ENCODE results near the gene ASB17.
"Not testable (repeated sequence)": the region's sequence is repeated elsewhere in the genome, so short reads cannot be mapped to it uniquely, and the experiment has no call there.

GRCh38 chr1:75943037-75943436, 10.8 kb upstream of the ASB17 start:
- not testable (repeated sequence) for TF ChIP-seq BCLAF1 (IDR thresholded peaks at IDR 0.05); PAX5 (IDR thresholded peaks at IDR 0.05; ENCODE audit: borderline replicate concordance, low read depth, low read length); EP300 (IDR thresholded peaks at IDR 0.05; ENCODE audit: borderline replicate concordance in 1 of 2, control insufficient read depth in 1 of 2, low read depth in 2 of 2, low read length in 2 of 2); JUND (IDR thresholded peaks at IDR 0.05; ENCODE audit: low read depth, low read length); WRNIP1 (IDR thresholded peaks at IDR 0.05; ENCODE audit: borderline replicate concordance, low read depth, low read length); CTCF (IDR thresholded peaks at IDR 0.05 in 2 of 3, conservative IDR thresholded peaks at IDR 0.05 in 1 of 3; ENCODE audit: control insufficient read depth in 2 of 3, extremely low read depth in 1 of 3, insufficient read depth in 1 of 3, low read depth in 3 of 3, low read length in 3 of 3); RUNX3 (IDR thresholded peaks at IDR 0.05; ENCODE audit: low read length)

All from GM12878 (cell line).